Measurements from ENCODE around the gene HLCS. TPM values are rescaled to one million over a fixed set of nuclear protein-coding genes. Genes with fewer than 3 reads are reported as not detected.
"Not testable (repeated sequence)": the region's sequence is repeated elsewhere in the genome, so short reads cannot be mapped to it uniquely, and the experiment has no call there.

Gene HLCS
- total RNA-seq, 1 experiment from 2014 or later: 30.9 TPM

GRCh38 chr21:36959020-36959835 lies 7.2 kb downstream of the HLCS start:
- no peak for DNase-seq (ENCODE audit: low read depth)

- no peak for DNase-seq (ENCODE audit: low read depth)
Measured at GRCh38 chr21:36955783-36956182, 10.7 kb downstream of the HLCS start.

DNA sequence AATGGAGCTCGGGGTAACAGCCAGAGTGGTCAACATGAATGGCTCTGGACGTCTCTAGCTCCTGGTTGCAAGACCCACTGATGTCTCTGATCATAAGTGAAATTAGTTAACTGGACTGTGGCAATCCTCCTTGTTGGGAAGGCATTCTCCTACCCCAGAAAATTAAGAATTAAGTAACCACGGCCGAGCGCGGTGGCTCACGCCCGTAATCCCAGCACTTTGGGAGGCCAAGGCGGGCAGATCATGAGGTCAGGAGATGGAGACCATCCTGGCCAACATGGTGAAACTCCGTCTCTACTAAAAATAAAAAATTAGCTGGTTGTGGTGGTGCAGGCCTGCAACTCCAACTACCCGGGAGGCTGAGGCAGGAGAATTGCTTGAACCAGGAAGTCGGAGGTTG lies 14.1 kb downstream of the HLCS start:
- DNase-seq (ENCODE audit: low read depth): not testable (repeated sequence)

DNA sequence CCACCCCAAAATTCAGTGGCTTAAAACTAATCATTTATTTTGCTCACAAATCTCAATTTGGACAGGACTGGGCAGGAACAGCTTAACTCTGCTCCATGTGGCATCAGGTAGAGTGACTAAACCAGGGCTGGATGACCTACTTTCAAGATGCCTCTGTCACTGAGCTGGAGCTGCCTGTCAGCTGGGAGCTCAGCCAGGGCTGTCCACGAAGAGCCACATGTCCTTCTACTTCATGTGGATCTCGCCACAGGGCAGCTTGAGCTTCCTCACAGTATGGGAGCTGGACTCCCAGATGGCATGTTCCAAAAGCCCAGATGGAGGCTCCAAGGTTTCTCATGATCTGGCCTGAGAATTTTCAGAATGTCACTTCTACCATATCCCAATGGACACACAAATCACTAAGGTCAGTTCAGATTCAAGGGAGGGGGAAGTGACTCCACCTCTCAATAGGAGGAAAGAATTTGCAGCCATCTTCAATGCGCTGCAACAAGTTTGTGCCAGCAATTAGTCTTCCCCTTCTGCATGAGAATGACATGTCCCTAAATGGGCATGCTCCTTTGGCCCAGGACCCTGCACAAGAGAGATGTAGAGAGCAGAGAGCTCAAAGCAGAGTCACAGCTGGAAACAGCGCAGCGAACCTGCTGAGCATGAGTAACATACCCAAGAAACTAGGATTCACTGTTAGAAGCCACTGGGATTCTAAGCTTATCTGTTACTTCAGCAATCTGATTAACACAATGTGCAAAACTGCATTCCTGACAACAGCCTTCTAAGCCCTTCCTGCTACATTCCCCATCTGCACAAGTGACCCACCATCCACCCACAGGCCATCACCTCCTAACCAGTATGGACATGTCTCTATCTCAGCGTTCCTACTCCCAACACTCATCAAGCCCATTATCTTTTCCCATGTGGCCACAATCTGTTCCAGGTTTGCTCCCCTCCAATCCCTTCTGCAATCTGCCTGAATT lies 17.0 kb downstream of the HLCS start:
- DNase-seq (ENCODE audit: low read depth): peak; percentile 3

DNA sequence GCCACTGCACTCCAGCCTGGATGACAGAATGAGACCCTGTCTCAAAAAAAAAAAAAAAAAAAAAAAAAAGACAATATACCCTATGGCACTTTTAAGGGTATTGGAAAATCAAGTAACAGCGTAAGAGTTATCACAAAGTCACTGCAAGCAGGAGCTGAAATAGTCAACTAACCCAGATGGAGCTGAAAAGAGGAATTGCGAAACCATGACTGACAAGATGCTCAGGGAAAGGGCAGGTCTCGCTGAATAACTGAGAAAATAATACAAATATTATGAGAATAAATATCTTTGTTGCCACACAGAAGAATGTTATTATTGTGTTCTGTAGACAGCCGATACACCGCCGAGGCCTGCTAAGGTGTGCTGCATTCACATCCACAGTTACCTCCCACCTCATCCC lies 17.8 kb downstream of the HLCS start:
- no peak for DNase-seq (ENCODE audit: low read depth)

DNA sequence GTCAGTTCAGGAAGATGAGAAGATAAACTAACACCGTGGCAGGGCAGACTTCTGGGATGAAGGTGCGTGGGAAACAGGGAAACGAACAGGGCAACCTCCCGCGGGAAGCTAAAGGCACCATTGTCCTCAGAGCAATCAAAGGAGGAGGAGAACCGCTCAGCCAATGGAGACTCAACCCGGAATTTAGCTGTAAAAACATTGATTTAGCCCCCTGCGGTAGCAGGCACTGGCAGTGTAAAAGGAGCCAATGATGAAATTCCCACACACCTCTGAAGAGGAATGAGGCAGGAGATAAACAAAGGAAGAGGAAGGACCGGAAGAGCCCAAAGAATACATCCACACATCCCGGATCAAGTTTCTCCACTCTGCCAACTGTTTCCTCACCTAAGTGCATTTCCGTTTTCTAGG lies 19.5 kb downstream of the HLCS start:
- no peak for DNase-seq (ENCODE audit: low read depth)

DNA sequence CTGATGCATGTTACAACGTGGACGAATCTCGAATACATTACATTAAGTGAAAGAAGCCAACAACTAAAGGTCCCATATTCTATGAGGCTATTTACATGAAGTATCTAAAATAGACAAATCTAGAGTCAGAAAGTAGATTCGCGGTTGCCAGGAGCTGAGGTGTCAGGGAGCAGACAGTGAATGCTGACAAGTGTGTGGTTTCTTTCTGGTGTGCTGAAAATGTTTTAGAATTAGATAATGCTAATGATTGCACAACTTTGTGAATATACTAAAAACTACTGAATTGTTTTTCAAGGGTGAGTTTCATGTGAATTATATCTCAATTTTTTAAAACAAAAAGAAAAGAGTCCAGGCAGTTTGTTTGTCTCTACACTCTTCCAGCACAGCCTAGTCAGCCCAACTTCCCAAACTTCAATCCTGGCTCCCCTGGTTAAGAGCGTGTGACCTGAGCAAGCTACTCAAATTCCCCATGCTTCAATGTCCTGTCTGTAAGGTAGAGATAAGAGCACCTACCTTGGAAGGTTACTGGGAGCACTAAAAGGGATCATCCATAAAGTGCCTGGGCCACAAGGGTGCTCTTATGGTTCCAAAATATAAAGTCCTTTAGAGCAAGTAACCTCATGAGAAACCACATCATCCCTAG lies 20.9 kb downstream of the HLCS start:
- DNase-seq (ENCODE audit: low read depth): no peak

DNA sequence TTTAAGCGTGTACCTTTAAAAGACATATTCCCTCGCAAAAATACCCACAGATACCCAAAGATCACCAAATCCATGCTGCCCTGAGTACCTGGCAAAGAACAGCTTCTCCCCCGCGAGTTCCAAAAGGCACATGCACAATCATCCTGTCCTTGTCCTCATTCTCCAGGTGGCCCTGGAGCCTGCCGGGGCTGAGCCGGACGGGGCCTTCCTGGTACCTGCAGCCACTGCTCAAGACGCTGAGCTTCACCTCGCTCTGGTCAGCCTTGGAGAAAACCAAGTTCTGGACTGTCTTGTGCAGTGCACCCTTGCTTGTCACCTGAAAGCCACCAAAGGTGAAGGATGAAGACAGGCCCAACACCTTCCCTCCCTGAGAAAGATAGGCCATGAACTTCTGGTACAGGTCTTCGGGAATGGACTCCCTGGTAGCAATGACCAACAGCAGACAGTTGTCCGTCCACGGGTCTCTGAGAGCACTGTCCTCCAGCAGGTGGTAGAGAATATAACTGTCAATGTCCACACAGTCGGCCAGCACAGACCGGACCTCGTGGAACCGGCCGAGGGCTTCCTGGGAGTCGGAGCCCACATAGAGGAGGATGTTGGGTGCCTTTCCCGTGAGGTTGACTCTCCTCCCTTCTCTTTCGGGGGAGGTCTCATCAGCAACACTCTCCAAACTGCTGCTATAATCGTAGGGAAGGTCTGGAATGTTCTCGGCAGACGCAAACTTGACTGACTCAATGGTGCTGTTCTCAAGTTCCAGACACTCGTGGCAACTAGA lies 29.9 kb downstream of the HLCS start:
- DNase-seq (ENCODE audit: low read depth): no peak

DNA sequence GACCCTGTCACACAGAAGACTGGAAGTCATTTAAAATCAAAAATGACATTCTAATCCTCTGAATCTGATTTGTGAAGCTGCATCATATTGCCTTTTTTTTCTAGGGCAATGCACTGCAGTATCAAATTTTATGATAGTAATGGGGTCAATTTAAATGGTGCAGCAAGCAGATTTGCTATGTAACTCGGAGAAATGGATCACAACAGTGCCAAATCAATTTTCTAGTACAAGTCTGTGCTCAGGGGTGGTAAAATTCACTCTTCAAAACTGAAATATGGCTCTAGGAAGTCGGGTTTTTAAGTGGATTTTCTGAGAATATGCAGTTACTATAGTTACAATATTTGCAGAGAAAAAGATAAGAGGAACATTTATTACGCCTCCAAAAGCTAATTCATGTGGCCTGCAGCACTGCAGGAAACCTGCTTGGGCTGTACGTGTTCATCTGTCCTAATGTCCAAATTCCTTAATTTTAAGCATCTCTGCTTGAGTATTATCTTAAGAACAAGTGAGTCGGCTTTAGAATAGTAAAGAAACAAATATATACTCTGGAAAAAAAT lies 31.5 kb downstream of the HLCS start:
- DNase-seq (ENCODE audit: low read depth): no peak

DNA sequence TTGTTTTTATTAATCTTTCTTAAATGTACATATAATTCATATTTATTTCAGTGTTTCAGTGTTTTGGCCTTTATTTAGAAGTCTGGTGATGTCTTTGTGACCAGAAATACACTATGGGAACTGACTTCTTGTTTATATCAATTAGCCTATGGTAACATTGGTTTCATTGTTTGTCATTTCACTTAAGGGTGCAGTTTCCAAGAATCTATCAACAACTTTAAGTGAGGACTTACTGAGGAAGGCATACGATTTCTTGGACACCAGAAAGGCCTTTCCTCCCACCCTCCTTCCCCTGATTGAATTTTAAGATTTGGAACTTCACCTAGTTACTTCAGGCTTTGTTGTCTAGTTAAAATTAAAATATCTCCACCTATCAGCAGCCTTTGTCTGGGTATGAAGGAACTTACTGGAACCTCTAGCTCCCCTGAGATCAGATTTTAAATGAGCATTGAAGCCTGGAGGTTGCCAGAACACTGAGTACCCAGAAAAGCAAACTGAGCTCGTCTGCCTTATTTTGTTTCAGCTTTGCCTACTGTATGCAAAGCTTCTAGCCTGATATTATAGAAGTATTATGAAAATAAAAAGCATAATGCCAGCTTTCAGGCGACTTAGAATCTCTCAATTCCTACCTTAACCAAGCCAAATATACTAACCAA lies 34.2 kb downstream of the HLCS start:
- no peak for DNase-seq (ENCODE audit: low read depth)

GRCh38 chr21:36929622-36930021 lies 36.8 kb downstream of the HLCS start:
- DNase-seq (ENCODE audit: low read depth): peak; percentile 14

DNA sequence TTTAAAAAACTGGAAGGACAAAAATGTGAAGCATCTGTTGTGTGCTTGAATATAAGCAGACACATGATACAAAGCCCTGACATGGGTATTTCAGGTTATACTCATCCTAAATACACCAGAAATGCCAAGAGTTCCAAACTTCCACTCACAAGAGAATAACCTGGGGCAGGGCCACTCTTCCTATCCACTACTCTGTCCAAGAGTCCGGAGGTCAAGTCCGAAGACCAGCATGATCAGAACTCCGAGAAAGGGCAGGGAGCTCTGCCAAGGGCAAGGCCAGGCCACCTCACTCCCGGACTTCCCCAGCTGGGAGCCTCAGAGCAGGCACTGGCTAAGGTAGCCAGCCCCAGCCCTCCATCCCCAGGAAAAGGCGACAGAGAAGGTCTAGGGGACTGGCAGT lies 37.5 kb downstream of the HLCS start:
- no peak for DNase-seq (ENCODE audit: low read depth)

DNA sequence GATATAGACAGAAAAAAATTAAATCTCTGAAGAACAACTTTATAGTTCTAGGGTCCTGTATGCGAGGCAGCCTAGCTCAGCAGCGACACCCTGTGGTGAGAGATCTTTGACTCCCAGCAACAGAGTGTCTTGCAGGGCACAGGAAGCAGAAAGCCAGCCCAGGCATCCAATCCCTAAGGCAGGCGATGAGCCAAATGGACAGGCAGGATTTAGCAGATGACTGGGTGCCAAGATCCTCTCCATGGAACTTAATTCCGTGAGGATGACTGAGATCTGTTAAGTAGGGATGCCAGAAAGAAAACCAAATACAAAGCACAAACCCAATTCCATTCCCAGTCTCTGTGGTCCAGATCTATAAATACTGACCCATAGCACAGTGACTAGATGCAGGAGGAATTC lies 38.8 kb downstream of the HLCS start:
- peak; percentile 92 for DNase-seq (ENCODE audit: low read depth)

DNA sequence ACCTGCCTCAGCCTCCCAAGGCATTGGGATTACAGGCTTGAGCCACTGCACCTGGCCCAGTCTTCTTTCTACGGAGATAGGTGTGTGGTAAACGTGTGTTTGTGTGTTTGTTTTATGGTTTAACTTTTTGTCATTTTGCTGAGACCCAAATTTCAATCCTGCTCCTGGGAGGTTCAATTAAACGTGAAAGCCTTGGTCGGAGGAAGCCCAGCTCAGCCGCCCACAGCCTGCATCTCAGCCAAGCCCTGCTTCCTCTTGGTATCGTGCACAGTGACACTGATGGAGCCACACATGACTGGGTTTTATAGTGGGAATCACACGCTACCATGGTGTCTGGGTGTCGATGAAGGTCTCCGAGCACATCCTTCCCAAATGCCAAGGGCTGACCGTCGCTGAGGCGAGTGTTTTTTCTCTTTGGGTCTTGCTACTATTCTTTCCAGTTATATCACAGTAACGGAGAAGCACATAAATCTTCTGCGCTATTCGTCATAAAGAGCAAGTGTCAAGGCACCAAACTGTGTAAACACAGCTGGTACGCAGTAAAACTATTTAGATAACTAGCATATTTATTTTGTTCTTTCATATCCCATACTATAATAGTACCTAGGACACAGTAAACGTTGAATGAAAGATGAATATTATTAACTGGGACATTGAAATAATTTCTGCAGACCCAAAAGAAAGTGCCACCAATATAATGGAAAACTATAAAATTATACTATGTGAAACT lies 39.3 kb downstream of the HLCS start:
- no peak for DNase-seq (ENCODE audit: low read depth)

- DNase-seq (ENCODE audit: low read depth): no peak
Measured at GRCh38 chr21:36923270-36923669, 43.2 kb downstream of the HLCS start.

GRCh38 chr21:36922861-36923260 lies 43.6 kb downstream of the HLCS start:
- DNase-seq (ENCODE audit: low read depth): no peak

DNA sequence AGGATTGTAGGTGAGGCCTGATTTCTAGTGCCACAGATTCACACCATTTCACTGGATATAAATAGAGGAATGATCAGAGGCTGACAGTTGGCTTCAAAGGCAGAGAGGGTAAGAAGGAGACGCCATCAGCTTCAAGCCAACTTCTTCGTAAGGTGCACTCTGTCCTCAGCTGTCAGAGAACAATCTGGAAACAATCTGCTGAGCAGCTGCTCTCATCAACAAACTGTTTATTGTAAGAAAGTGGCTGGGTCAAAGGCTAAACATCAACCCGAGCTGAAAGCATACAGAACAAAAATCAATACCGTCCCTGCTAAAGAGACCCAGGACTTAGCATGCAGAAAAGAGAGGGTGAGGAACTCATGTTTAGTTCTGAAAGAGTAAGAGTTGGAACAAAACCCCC lies 48.2 kb downstream of the HLCS start:
- no peak for DNase-seq (ENCODE audit: low read depth)

GRCh38 chr21:36917471-36918158 lies 48.9 kb downstream of the HLCS start:
- peak; percentile 19 for DNase-seq (ENCODE audit: low read depth)

DNA sequence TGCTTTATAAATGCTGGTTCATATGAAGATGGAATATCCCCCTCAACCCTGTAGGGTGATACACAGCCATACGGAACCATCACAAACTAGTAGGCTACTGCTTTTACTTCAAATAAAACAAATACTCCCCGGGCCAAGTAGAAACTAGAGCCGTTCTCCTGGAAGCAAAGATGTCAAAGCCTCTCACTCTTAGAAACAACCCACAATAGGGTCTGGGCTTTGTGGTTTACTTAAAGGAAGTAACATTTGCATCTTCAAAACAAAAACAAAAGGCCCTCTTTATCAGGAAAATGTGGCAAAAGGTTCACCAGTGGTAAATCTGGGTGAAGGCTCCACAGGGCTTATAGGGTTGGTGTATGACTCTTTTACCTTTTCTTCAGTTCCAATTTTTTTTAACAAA lies 49.8 kb downstream of the HLCS start:
- DNase-seq (ENCODE audit: low read depth): no peak
